ENCODE data around the gene APBA2.
"Not testable (repeated sequence)": the region's sequence is repeated elsewhere in the genome, so short reads cannot be mapped to it uniquely, and the experiment has no call there.

The APBA2 gene

GRCh38 chr15:28876845-28877185 is 9.0 kb upstream of the APBA2 start:
- in situ Hi-C loops (cut with MboI; ENCODE audit: low sequenced_read_pairs), result no loop called here

GRCh38 chr15:28878209-28878608 is 7.6 kb upstream of the APBA2 start:
- in situ Hi-C loops (cut with MboI; ENCODE audit: low sequenced_read_pairs), result no loop called here

DNA sequence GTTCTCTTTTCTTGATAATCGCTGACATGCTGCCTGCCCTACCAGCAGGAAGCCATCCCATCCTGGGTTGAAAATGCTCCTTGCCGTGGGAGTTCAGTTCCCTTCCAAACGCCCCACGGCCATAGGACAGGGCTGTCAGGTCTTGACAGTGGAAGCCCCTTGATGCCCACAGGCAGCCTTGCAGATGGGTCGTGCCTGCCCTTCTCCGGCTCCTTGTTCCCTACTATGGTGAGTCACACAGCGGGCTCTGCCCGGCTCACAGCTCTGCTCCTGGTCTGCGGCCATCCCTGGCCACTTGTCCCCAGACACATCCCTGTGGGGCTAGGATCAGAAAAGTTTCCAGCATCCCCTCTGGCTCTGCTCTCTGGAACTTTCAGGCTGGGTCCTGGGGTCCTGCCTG is 6.2 kb upstream of the APBA2 start:
- in situ Hi-C loops (cut with MboI; ENCODE audit: low sequenced_read_pairs), result no loop called here

GRCh38 chr15:28880680-28881079 is 5.1 kb upstream of the APBA2 start:
- in situ Hi-C loops (cut with MboI; ENCODE audit: low sequenced_read_pairs), result no loop called here

DNA sequence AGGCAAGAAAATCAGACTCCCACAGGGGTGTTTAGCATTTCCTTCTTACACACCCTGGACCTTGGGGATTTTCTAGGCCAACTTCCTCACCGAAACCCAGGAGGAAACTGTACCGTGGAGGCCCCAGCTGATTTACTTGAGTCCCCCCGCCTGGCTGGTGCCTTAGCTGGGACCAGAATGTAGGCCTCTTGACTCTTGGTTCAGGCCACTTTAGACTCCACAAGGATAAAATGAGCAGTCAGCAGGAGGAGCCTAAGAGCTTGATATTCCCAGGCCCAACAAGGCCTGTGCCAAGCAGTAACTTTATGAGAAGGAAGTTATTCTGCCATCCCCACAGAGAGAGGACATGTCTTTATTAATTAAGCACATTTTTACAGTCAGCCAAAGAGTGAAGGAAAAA is 4.6 kb upstream of the APBA2 start:
- in situ Hi-C loops (cut with MboI; ENCODE audit: low sequenced_read_pairs), result no loop called here

DNA sequence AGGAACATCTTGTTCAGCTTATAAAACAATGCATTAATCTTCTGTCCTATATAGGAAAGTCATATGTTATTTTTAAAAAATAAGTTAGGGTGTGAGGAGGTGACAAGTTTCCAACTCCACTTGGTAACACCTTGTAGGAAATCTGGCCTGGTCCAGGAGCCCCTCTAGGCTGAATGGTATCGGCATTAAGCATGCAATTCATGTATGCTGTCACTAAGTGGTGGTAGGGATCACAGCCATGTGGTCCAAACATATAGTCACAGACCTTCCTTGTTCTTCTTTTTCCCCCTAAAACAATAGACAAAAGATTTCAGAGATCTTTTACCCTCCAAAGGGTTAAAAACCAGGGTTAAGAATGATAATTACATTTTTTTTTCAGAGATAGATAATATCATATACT is 4.2 kb upstream of the APBA2 start:
- in situ Hi-C loops (cut with MboI; ENCODE audit: low sequenced_read_pairs), result no loop called here

GRCh38 chr15:28884151-28884940 is 1.4 kb upstream of the APBA2 start:
- in situ Hi-C loops (cut with MboI; ENCODE audit: low sequenced_read_pairs), result no loop called here

GRCh38 chr15:28885128-28885629 is 595 bp upstream of the APBA2 start:
- in situ Hi-C loops (cut with MboI; ENCODE audit: low sequenced_read_pairs), result no loop called here

- in situ Hi-C loops (cut with MboI; ENCODE audit: low sequenced_read_pairs), result no loop called here
Measured at GRCh38 chr15:28886431-28887338, 911 bp downstream of the APBA2 start.

GRCh38 chr15:28887339-28888174 is 1.8 kb downstream of the APBA2 start:
- in situ Hi-C loops (cut with MboI; ENCODE audit: low sequenced_read_pairs), result no loop called here

DNA sequence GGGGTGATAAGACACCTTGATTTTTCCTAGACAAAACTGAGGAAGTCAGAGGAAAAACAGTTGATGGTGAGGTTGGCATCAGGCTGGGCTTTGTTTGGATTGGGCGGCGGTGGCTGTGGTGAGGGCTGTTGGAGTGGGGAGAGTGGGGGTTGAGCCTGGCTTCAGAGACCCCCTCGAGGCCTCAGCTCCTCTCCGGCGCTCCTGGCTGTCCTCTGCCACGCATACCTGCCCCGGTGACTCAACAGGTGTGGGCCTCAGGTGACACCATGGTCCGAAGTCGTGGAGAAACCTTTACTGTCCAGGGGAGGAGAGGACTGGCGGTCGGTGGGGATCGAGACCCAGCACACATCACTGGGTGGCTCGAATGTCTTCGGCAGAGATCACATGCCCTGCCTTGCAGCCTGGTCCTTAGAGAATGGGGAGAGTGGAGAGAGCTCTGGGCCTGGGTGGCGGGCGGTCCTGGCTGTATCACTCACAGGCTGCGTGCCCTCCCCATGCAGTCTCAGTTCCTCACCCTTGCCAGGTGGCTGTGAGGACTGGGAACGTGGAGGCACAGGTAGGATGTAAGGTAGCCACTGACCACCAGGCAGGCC is 2.6 kb downstream of the APBA2 start:
- in situ Hi-C loops (cut with MboI; ENCODE audit: low sequenced_read_pairs), result no loop called here

DNA sequence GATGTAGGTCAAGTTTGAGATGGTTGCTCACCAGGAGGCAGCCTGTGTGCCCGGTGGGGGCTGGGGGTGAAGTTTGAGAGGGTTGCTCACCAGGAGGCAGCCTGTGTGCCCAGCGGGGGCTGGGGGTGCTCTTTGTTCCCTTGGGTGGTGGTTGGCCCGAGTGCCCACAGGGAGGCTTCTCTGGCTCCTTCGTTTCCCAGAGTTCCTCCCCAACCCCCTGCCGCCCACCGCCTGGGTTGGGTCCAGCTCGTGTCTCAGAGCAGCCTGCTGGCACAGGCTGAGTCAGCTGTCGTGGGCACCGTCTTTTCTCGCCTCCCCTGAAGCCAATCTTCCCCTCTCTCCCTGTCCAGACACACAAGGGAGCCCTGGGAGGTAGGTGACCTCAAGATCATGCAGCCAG is 3.1 kb downstream of the APBA2 start:
- in situ Hi-C loops (cut with MboI; ENCODE audit: low sequenced_read_pairs), result no loop called here

DNA sequence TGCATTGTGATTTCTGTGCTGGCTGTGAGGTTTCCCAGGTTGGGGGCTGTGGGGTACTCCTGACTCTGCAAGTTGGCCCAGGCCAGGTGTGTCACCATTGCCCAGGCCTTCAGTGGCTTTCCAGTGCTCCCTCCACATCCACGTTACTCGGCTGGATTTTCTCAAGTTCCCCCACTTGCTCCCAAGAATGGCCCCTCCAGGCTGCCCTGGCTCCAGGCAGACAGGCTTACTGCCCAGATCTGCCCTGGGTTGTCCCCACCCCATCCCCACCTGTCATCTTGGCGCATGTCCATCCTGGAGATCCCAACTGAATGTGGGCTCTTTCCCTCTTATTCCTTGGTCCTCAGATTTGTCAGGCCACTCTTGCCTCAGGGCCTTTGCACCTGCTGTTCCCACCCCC is 3.6 kb downstream of the APBA2 start:
- in situ Hi-C loops (cut with MboI; ENCODE audit: low sequenced_read_pairs), result no loop called here

DNA sequence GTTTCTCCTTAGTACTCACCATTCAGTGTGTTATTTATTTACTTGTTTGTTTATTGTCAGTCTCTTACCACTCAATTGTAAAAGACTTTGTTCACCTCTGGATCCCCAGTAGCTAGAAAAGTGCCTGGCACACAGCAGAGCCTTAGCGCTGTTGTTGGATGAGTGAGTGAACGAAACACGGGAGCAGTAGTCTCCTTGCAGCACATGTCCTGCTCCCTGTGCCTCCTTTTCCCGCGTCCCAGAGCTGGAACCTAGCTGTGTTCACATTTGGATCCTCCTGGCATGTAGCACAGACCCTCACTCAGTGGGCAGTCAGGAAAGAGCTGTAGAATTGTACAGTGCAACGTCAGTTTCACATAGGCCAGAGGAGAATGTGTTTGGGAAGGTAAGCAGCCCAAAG is 4.1 kb downstream of the APBA2 start:
- in situ Hi-C loops (cut with MboI; ENCODE audit: low sequenced_read_pairs), result not testable (repeated sequence)

DNA sequence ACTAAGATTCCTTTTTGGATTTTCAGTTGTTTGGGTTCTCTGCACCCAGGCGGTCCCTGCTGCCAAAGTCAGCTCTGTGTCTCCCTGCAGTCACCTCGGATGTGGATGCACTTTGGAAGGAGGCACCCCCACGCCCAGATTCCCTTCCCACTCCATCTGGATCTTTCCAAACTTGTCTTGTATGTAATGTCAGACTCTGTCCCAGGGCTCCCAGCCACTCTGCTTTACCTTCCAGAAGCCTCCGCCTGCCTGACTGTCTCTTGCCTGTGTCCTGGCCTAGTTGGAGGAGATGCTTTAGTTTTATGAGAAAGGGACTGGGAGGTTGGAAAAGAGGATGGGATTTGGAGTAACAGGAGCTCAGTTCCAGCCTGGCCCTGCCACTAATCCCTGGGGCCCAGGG is 4.5 kb downstream of the APBA2 start:
- in situ Hi-C loops (cut with MboI; ENCODE audit: low sequenced_read_pairs), result not testable (repeated sequence)

DNA sequence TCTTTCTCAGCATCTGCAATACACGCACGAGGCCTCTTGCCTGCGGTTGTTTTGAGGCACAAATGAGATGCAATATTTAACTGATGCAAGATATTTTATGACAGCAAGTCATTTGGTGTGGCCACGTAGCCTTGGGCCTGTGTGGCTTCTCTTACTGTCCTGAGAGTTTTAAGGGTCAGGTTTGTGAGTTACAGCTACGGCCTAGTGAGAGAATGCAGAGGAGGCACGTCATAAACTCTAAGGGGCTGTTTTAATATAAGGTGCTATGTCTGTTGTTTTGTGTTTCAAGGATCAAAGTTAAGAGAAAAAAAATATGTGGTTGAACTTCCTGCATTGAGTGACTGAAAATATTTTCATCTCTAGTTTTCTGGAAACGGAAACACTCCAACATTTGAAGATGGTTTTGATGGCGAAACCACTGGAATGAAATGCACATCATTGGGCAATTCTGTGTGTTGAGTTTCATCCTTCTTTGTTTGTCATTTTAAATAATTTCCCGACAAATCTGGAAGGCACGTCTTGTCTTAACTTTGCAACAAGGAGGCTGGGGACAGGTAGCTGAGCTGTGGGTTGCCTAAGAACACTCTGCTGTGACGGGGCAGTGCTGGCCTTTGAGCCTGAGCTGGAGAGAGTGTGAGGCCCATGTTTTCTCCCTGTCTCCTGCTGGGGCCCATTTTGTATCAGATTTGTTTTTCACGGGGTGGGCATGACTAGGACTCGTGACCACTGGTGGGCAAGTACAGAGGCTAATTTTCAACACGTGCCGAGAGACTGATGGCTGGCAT is 5.1 kb downstream of the APBA2 start:
- in situ Hi-C loops (cut with MboI; ENCODE audit: low sequenced_read_pairs), result no loop called here

DNA sequence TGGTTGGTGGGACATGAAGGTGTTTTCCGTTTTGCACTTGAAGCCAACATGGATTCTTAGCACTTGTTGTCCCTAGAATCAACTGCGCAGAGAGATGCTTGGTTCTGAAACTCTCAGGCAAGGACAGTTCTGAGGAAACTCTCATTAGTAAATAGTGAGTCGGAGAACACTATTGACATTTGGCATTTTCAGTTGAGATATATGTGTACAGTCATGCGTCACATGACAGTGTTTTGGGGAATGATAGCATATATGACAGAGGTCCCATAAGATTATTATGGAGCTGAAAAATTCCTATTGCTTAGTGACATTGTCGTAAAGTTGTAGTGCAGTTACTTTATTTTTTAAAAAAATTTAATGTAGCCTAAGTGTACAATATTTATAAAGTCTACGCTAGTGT is 5.8 kb downstream of the APBA2 start:
- in situ Hi-C loops (cut with MboI; ENCODE audit: low sequenced_read_pairs), result no loop called here

- in situ Hi-C loops (cut with MboI; ENCODE audit: low sequenced_read_pairs), result no loop called here
Measured at GRCh38 chr15:28892789-28893610, 7.2 kb downstream of the APBA2 start.

DNA sequence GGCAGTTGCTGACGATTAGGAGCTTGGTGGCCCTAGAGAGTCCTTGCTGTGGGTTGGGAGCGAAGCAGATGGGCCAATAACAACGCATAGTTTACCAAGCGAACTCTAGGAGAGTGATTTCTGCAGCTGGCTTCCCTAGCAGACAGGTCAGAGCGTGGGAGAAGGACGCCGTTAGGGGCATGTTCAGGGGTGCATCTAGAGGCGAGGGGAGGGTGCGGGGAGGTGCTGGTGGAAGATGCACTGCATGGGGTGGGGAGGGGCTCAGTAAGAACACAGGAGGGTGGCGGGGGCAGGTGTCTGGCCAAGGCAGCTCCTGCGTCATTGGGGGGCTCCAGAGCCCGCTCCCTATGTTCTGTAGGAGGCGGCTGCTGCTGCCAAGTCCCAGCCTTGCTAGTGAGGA is 8.9 kb downstream of the APBA2 start:
- in situ Hi-C loops (cut with MboI; ENCODE audit: low sequenced_read_pairs), result no loop called here
